HG03280 (cell line): ENCODE results near the gene PDSS2.
"Not testable (repeated sequence)": the region's sequence is repeated elsewhere in the genome, so short reads cannot be mapped to it uniquely, and the experiment has no call there.

ENCODE experiments used
- ATAC-seq: cut with Tn5 transposase; IDR thresholded peaks from one replicate; pipeline ENCODE4 v1.9.1; 2021; ENCODE audit warnings: mild to moderate bottlenecking, moderate library complexity; ENCODE audit not compliant: unreplicated experiment

The PDSS2 gene

DNA sequence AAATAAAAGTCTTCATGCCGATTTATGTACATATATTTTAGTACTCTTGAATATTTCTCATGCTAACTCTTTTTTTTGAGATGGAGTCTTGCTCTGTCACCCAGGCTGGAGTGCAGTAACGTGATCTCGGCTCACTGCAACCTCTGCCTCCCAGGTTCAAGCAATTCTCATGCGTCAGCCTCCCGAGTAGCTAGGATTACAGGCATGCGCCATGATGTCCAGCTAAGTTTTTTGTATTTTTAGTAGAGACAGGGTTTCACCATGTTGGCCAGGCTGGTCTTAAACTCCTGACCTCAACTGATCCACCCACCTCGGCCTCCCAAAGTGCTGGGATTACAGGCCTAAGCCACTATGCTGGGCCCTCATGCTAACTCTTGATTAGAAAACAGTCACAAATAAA lies 179.4 kb downstream of the PDSS2 start:
- not testable (repeated sequence) for ATAC-seq

DNA sequence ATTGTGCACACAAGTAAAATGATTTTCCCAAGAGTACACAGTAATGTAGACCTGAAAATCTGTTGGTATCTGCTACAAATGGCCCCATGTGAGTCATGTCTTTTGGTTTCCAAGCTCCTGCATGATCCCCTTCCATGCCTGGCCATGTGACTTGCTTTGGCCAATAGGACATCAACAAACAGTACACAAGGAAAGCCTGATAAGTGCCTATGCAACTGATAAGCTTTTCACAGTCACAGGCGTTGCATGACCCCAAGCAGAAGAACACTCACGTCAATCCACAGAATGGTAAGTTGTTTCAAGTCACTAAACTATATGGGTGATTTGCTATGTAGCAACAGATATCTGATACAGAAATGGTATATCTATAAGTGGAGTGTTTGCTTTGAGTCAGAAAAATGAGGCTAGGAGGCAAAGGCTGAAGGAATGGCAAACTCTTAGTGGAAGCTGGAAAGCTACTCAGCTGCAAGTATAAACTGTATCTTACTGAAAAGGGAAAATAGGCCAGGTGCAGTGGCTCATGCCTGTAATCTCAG lies 184.0 kb downstream of the PDSS2 start:
- no peak for ATAC-seq

GRCh38 chr6:107274288-107274687 lies 185.1 kb downstream of the PDSS2 start:
- no peak for ATAC-seq

DNA sequence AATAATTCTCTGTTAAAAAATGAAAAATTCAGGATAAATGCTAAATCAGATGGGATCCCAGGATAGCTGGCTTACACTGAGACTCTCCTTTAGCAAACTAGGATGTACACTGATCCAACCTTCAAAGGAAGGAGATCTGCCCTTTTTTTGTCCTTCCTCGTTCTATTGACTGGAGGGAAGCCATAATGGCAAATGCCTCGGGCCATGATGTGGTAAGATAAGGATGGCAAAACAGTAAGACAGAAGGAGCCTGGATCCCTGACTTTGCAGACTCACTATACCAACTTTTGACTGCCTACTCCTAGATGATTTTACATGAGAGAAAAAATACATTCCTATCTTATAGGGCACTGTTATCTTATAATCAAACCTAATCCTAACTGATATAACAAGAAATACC lies 187.1 kb downstream of the PDSS2 start:
- no peak for ATAC-seq

DNA sequence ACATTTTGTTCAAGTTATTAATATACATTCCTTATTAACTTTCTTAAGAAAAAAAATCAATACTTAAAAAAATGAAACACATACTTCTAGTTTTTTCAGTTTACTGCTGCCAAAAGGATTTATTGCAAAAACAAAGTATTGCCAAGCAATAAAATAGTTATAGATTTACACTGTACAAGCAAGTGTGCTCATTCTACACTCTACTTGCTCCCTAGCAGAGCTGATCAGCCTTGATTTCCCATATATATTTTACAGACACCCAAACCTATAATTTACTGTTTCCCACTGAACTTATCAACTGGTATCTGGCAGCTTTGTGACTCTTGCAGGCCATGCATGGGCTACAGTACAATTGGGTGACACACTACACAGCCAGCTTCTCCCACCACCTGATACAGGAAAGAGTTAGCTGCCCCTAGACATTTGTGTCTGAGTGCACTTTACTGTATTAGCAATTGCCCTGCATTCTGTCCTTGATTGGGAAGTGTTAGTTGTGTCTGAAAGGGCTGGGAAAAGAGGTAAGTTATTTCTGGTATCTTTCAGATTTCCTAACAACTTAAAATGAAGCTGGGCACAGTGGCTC lies 188.1 kb downstream of the PDSS2 start:
- no peak for ATAC-seq

- ATAC-seq = no peak
Observed at GRCh38 chr6:107267634-107268033, 191.7 kb downstream of the PDSS2 start.

- ATAC-seq = no peak
Observed at GRCh38 chr6:107267006-107267405, 192.4 kb downstream of the PDSS2 start.

GRCh38 chr6:107266563-107266962 lies 192.8 kb downstream of the PDSS2 start:
- ATAC-seq = no peak

GRCh38 chr6:107264357-107264840 lies 195.0 kb downstream of the PDSS2 start:
- ATAC-seq = no peak

GRCh38 chr6:107259951-107260350 lies 199.4 kb downstream of the PDSS2 start:
- ATAC-seq = no peak

GRCh38 chr6:107248147-107248546 lies 211.2 kb downstream of the PDSS2 start:
- ATAC-seq = no peak

DNA sequence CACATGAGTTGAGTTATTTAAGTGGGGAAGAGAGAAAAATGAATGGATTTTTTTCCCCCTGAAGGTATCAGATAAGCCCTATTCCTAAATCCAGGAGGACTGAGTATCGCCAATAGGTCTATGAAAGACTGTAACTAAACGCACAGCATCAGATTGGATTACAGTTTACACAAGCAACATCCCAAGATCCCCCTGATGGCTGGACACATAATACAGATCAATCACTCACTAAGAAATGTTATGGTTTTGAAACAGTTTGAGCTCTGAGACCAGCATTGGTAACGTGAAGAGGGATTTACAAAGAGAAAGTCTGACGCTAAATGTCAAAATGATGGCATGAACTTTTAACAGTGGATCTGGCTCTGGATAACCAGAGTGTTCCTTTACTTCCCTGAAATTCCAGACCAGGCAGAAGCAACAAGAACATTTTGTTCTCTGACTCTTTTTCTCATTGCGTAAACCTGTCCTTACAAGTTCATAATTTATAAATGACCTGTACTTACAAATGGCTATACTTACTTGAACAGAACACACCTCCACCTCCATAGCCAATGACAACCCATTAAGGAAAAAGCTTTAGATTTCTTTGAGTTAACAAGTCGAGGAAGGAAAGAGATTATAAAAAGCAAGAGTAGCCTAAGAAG lies 212.3 kb downstream of the PDSS2 start:
- ATAC-seq = no peak

- ATAC-seq = no peak
Observed at GRCh38 chr6:107246249-107246971, 213.0 kb downstream of the PDSS2 start.

DNA sequence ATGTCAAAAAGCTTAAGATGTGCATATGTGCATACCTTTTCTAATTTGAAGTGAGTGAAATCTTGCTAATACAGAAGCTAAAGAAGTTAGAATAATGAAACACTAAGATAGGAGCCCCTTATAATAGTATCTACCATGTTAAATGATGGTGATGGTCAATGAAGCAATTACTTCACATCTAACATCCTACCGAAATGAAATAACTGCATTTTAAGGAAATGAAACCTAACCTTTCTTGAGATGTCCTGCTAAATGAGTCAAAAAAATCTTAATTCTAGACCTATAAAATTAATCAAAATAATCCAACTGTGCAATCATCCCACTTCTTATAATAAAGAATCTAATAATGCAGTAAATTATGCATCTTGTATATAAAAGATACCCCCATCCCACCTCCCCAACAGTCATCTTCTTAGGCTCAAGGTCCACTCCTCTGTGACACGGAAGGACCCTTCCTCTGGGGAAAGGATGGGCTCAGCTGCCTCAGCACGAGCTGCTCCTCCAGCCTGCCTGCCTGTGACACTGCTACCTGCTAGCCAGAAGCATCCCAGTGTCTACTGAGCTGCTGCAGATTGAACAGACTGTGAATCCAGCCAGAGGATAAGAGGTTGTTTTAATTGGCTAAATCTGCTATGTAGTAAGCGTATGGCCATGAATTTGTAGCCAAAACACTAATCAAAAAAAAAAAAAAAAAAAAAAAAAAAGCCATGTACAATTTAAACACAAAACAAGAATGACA lies 214.5 kb downstream of the PDSS2 start:
- no peak for ATAC-seq

- ATAC-seq = no peak
Observed at GRCh38 chr6:107244082-107244741, 215.2 kb downstream of the PDSS2 start.

- no peak for ATAC-seq
Observed at GRCh38 chr6:107243471-107243870, 215.9 kb downstream of the PDSS2 start.

DNA sequence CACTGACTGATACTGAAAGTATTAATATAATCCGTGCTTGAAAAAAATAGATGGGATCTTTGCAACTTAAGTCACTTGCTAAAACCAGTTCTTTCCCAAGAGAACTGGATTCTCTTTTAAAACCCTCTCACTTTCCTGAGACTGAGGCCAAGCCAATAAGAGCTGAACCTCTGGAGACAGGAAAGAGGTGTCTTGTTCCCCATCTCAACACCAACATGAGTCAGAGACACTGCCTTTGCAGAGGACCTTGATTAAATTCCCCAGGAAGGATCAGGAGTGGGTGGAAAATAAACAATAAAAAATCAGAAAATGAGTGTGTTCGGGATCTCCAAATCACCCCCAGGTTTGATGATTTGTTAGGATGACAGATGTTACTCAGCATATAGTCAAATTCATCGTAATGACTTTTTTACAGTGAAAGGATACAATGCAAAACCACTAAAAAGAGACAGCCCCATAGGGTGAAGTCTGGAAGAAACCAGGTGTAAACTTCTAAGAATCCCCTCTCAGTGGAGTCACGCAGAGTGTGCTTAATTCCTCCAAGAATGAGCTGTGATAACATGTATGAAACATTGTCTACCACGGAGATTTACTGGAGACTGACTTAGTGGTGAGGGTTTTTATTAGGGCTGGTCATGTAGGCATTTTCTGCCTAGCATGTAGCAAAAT lies 221.2 kb downstream of the PDSS2 start:
- ATAC-seq = no peak

- no peak for ATAC-seq
Observed at GRCh38 chr6:107235511-107235910, 223.9 kb downstream of the PDSS2 start.

- no peak for ATAC-seq
Observed at GRCh38 chr6:107235007-107235406, 224.4 kb downstream of the PDSS2 start.

DNA sequence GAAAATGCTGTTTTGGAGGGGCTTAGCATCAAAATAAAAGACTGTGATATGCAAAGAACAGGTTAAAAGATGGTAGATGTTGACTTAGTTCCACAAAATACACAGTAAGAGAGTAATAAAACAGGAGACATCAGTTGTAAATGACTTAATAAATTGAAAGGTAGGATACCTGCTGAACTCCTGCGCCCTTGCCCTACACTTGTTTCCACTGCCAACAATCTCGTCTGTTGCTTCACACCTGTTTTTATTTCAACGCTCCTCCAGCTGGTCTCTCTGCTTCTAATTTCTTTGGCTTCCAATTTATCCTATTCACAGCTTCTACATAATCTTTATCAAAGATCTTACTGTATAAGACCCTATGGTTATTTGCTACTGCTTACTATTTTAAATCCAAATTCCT lies 228.1 kb downstream of the PDSS2 start:
- ATAC-seq = no peak
